Endothelial cell of umbilical vein (primary cell): Measurements from ENCODE around the gene NECTIN3. TPM values are rescaled to one million over a fixed set of nuclear protein-coding genes. Genes with fewer than 3 reads are reported as not detected.

ENCODE experiments used
- BruUV-seq: library from RNA; stranded (reverse); fragments of 400-500 nt; replicated peaks from 2 replicates; lab custom pipeline; 2021; lab: Mats Ljungman, UMichigan
- CTCF ChIA-PET: fragments of 300-600, 350-600 bp; sonication (Branson Sonifier 250); formaldehyde crosslinking; loops from one replicate; lab custom pipeline; 2021; ENCODE audit warnings: antibody characterized with exemption, inconsistent platforms; lab: Charles Lee
- POLR2A ChIA-PET: fragments of 300-600, 350-600 bp; sonication (Branson Sonifier 250); formaldehyde crosslinking; loops from one replicate; lab custom pipeline; 2021; ENCODE audit warnings: antibody characterized with exemption, inconsistent platforms; lab: Charles Lee
- DNase-seq: peaks from one replicate; pipeline ENCODE4 v3.0.0-alpha.2; 2011; ENCODE audit warnings: low read depth, low spot score
- FAIRE-seq: peaks from 2 replicates; lab custom pipeline; 2011; peaks lifted over from hg19 to GRCh38; lab: Jason Lieb, UNC
- H2AFZ ChIP-seq: 2 replicates; pipeline ENCODE4 v1.6.0; 2012; ENCODE audit warnings: low read depth, low read length, control low read depth, inconsistent platforms
- H3K27ac ChIP-seq: 2 replicates; pipeline ENCODE4 v1.5.1; 2011; ENCODE audit warnings: low read depth, mild to moderate bottlenecking, control low read depth, low read length, moderate library complexity; ENCODE audit not compliant: insufficient read depth
- H3K27me3 ChIP-seq, 2 experiments: 2 replicates each; pipeline versions ENCODE4 v1.6.0 to v1.6.1; 2011; ENCODE audit warnings: low read length in 2 of 2, mixed read lengths in 1 of 2; ENCODE audit not compliant: control insufficient read depth in 2 of 2, insufficient read depth in 2 of 2
- H3K36me3 ChIP-seq, 2 experiments: 2 replicates in 1 of 2; 3 replicates in 1 of 2; pipeline ENCODE4 v1.5.1; 2011; ENCODE audit warnings: low read length in 2 of 2, mild to moderate bottlenecking in 1 of 2, moderate library complexity in 1 of 2; ENCODE audit not compliant: control insufficient read depth in 2 of 2, insufficient read depth in 2 of 2; ENCODE audit errors: extremely low read depth in 1 of 2
- H3K4me1 ChIP-seq: 3 replicates; pipeline ENCODE4 v1.5.1; 2011; ENCODE audit warnings: mild to moderate bottlenecking, low read length; ENCODE audit not compliant: control insufficient read depth, insufficient read depth; ENCODE audit errors: extremely low read depth
- H3K4me2 ChIP-seq: 2 replicates; pipeline ENCODE4 v1.6.1; 2011; ENCODE audit warnings: low read length, control low read depth, mixed read lengths; ENCODE audit not compliant: insufficient read depth
- H3K4me3 ChIP-seq, 3 experiments: fragments of 200-600 bp in 1 of 3; sonication (generic), shearing (Covaris generic) in 1 of 3; replicated peaks in 1 of 3; 2 replicates each; pipeline ENCODE4 v1.5.1; 2011 to 2016; ENCODE audit warnings: control low read depth in 3 of 3, low read length in 3 of 3, mild to moderate bottlenecking in 2 of 3, inconsistent platforms in 1 of 3, low read depth in 1 of 3, moderate library complexity in 1 of 3; ENCODE audit not compliant: insufficient read depth in 1 of 3
- H3K79me2 ChIP-seq: 2 replicates; pipeline ENCODE4 v1.6.0; 2012; ENCODE audit warnings: low read length, inconsistent platforms; ENCODE audit not compliant: control insufficient read depth, insufficient read depth
- H3K9ac ChIP-seq: replicated peaks from 2 replicates; pipeline ENCODE3; 2011; ENCODE audit warnings: low read length, control low read depth; ENCODE audit not compliant: insufficient read depth; ENCODE audit errors: extremely low read depth
- H3K9me1 ChIP-seq: replicated peaks from 3 replicates; pipeline ENCODE4 v1.6.0; 2011; ENCODE audit warnings: mild to moderate bottlenecking, low read length; ENCODE audit not compliant: control insufficient read depth, insufficient read depth; ENCODE audit errors: extremely low read depth
- H3K9me3 ChIP-seq: replicated peaks from 2 replicates; pipeline ENCODE4 v1.5.1; 2012; ENCODE audit warnings: low read length, inconsistent platforms; ENCODE audit not compliant: control insufficient read depth, insufficient read depth
- H4K20me1 ChIP-seq: replicated peaks from 2 replicates; pipeline ENCODE3; 2011; ENCODE audit warnings: mild to moderate bottlenecking, low read length; ENCODE audit not compliant: control insufficient read depth, insufficient read depth; ENCODE audit errors: extremely low read depth
- EZH2 ChIP-seq: IDR thresholded peaks from 2 replicates; pipeline ENCODE4 v1.6.1; 2012; ENCODE audit warnings: borderline replicate concordance, low read depth, mild to moderate bottlenecking, moderate library complexity, low read length, inconsistent platforms; ENCODE audit not compliant: severe bottlenecking
- FOS ChIP-seq: IDR thresholded peaks from 2 replicates; pipeline ENCODE4 v1.6.1; 2011; ENCODE audit warnings: mild to moderate bottlenecking, low read length, moderate library complexity, borderline replicate concordance; ENCODE audit not compliant: insufficient read depth
- GATA2 ChIP-seq: IDR thresholded peaks from 2 replicates; pipeline ENCODE4 v1.7.0; 2011; ENCODE audit warnings: low read depth, mild to moderate bottlenecking, moderate library complexity, mixed read lengths, low read length; ENCODE audit not compliant: insufficient read length, insufficient read depth
- JUN ChIP-seq: IDR thresholded peaks from 2 replicates; pipeline ENCODE4 v1.6.1; 2011; ENCODE audit warnings: borderline replicate concordance, low read depth; ENCODE audit not compliant: insufficient read length, insufficient read depth
- MAX ChIP-seq: IDR thresholded peaks from 2 replicates; pipeline ENCODE4 v1.6.1; 2011; ENCODE audit not compliant: insufficient read depth, insufficient read length
- MYC ChIP-seq: IDR thresholded peaks from one replicate; pipeline ENCODE4 v1.6.1; 2011; ENCODE audit warnings: mild to moderate bottlenecking, low read depth, low read length
- POLR2A ChIP-seq: IDR thresholded peaks from 2 replicates; pipeline ENCODE4 v1.6.1; 2012; ENCODE audit warnings: low read depth, mild to moderate bottlenecking, control low read depth, low read length
- POLR2AphosphoS5 ChIP-seq: IDR thresholded peaks from 2 replicates; pipeline ENCODE4 v1.6.1; 2012; ENCODE audit warnings: low read depth, mild to moderate bottlenecking, control low read depth, low read length, moderate library complexity; ENCODE audit not compliant: insufficient read depth
- dilution Hi-C: fragments of 300-500 bp; cut with MboI; formaldehyde crosslinking; loops from one replicate; pipeline ENCODE4 v1.15.0; 2019; ENCODE audit warnings: low sequenced_read_pairs; ENCODE audit not compliant: extremely low pct_ligation_motif_present
- intact Hi-C: fragments of 100-400 bp; cut with micrococcal nuclease; formaldehyde crosslinking; loops from one replicate; pipeline ENCODE4 v1.10.0; 2022
- polyA plus RNA-seq, 4 experiments: library from polyadenylated mRNA; depleted of rRNA in 3 of 4; stranded (reverse) in 3 of 4; unstranded in 1 of 4; fragments of >200 nt; gene quantifications; 2 replicates each; pipeline versions ENCODE4 v1.2.1 to v1.2.3, GENCODE V29; 2011 to 2012; ENCODE audit warnings: missing spikeins in 1 of 4
- total RNA-seq: library from RNA; stranded (reverse); gene quantifications from 2 replicates; pipeline ENCODE4 v1.2.3, GENCODE V29; 2021
- TF ChIP-seq, protein P1 (sequence below), 2 donors: IDR thresholded peaks; 1 replicate in 1 of 2; 2 replicates in 1 of 2; pipeline ENCODE4 v1.5.1; 2011; ENCODE audit warnings: low read length in 2 of 2, mild to moderate bottlenecking in 2 of 2, moderate library complexity in 2 of 2, control low read depth in 1 of 2, inconsistent platforms in 1 of 2, low read depth in 1 of 2; ENCODE audit not compliant: insufficient read depth in 1 of 2; ENCODE audit errors: extremely low read depth in 1 of 2

Gene NECTIN3
- total and polyA plus RNA-seq, 2 donors (not counting 3 experiments of a cell fraction or from before 2014, with no cell fraction given) = 14.3 to 26.9 TPM

- H3K4me3 ChIP-seq = no peak overlapping the region
- H3K9me1 ChIP-seq = no peaks in the 10 kb centered on the region
- H3K27me3 ChIP-seq = no peaks in the 10 kb centered on the region
- DNase-seq (no peak), FAIRE-seq (no peak)
- dilution Hi-C loops = no loop called here
- POLR2A ChIA-PET = no interaction called here
- H4K20me1 ChIP-seq = no peaks in the 10 kb centered on the region
- BruUV-seq = no TSS peak
- CTCF ChIA-PET = no interaction called here
- no peaks in the 10 kb centered on the region for H3K9me3 ChIP-seq
- H3K79me2 ChIP-seq = no peaks in the 10 kb centered on the region
- H2AFZ ChIP-seq = no peak overlapping the region
- H3K4me1 ChIP-seq = no peaks in the 10 kb centered on the region
- H3K4me2 ChIP-seq = no peak overlapping the region
- H3K36me3 ChIP-seq = no peaks in the 10 kb centered on the region
- no peak overlapping the region for H3K27ac ChIP-seq
- intact Hi-C loops = no loop called here
- H3K9ac ChIP-seq = no peak overlapping the region
- TF ChIP-seq MAX (no peak), JUN (no peak), EZH2 (no peak), GATA2 (no peak), POLR2A (no peak), MYC (no peak), POLR2AphosphoS5 (no peak), FOS (no peak)
- TF ChIP-seq, protein P1, sequence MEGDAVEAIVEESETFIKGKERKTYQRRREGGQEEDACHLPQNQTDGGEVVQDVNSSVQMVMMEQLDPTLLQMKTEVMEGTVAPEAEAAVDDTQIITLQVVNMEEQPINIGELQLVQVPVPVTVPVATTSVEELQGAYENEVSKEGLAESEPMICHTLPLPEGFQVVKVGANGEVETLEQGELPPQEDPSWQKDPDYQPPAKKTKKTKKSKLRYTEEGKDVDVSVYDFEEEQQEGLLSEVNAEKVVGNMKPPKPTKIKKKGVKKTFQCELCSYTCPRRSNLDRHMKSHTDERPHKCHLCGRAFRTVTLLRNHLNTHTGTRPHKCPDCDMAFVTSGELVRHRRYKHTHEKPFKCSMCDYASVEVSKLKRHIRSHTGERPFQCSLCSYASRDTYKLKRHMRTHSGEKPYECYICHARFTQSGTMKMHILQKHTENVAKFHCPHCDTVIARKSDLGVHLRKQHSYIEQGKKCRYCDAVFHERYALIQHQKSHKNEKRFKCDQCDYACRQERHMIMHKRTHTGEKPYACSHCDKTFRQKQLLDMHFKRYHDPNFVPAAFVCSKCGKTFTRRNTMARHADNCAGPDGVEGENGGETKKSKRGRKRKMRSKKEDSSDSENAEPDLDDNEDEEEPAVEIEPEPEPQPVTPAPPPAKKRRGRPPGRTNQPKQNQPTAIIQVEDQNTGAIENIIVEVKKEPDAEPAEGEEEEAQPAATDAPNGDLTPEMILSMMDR (IDR thresholded peaks at IDR 0.05; ENCODE audit: extremely low read depth in 1 of 2, insufficient read depth in 1 of 2, low read depth in 1 of 2, low read length in 2 of 2) = no peak
Observed at GRCh38 chr3:111197485-111197884, 125.9 kb downstream of the NECTIN3 start.
